ENCODE data around the gene GLI3. TPM values are rescaled to one million over a fixed set of nuclear protein-coding genes. Genes with fewer than 3 reads are reported as not detected.

The GLI3 gene
- total and polyA plus RNA-seq, 2 of the 8 experiments (the other 6 are each of a cell fraction or from before 2014, with no cell fraction given): 8.0 to 31.1 TPM

- no peak for TF ChIP-seq GABPA (IDR thresholded peaks at IDR 0.05; ENCODE audit: borderline replicate concordance, insufficient read depth, low read length)
These were observed 92.4 kb downstream of the GLI3 start (continued) for GRCh38 chr7:42144604-42145003.
